HCT116 (cell line): ENCODE results near the gene CD244. TPM values are rescaled to one million over a fixed set of nuclear protein-coding genes. Genes with fewer than 3 reads are reported as not detected.

Experiments used
- ATAC-seq: fragments of 200-7000 bp; cut with Tn5 transposase; 2 replicates; pipeline ENCODE4 v1.9.1; 2020; ENCODE audit warnings: mild to moderate bottlenecking, moderate library complexity
- BruUV-seq: library from RNA; stranded (reverse); fragments of 400-500 nt; replicated peaks from 2 replicates; lab custom pipeline; 2021; lab: Mats Ljungman, UMichigan
- CTCF ChIA-PET: fragments of 300-600 bp; sonication (Branson Sonifier 250); formaldehyde crosslinking; loops from one replicate; lab custom pipeline; 2021; ENCODE audit warnings: antibody characterized with exemption; lab: Charles Lee
- POLR2A ChIA-PET: fragments of 300-600, 350-600 bp; sonication (Branson Sonifier 250); formaldehyde crosslinking; loops from one replicate; lab custom pipeline; 2021; ENCODE audit warnings: antibody characterized with exemption; lab: Charles Lee
- RAD21 ChIA-PET, 2 experiments: fragments of 300-600 bp; sonication (Branson Sonifier 250); formaldehyde crosslinking; loops; one replicate each; lab custom pipeline; 2023; ENCODE audit warnings: low total read pairs in 2 of 2; ENCODE audit not compliant: uncharacterized antibody in 2 of 2, unreplicated experiment in 2 of 2, low non-redundant PET in 1 of 2; lab: Charles Lee
- DNase-seq: peaks from one replicate; pipeline ENCODE4 v3.0.0-alpha.2; 2010; ENCODE audit warnings: low read depth, low spot score
- H2AFZ ChIP-seq: fragments of 200-600 bp; shearing (Covaris generic), sonication (generic); 2 replicates; pipeline ENCODE4 v1.6.1; 2017; ENCODE audit warnings: low read depth, mixed run types, mixed read lengths, antibody characterized with exemption, low read length; ENCODE audit not compliant: poor library complexity, severe bottlenecking
- H3K27ac ChIP-seq: 2 replicates; pipeline ENCODE4 v1.5.1; 2012; ENCODE audit warnings: low read depth, low read length
- H3K27me3 ChIP-seq: fragments of 200-600 bp; sonication (generic); 2 replicates; pipeline ENCODE4 v1.6.1; 2016; ENCODE audit warnings: mixed run types, low read length, mixed read lengths; ENCODE audit not compliant: insufficient read depth
- H3K36me3 ChIP-seq, 2 experiments: fragments of 200-500 bp in 1 of 2; fragments of 200-600 bp in 1 of 2; sonication (Bioruptor generic) in 1 of 2; sonication (generic) in 1 of 2; 2 replicates each; pipeline versions ENCODE4 v1.5.1 to v1.6.1; 2014 to 2016; ENCODE audit warnings: low read length in 2 of 2, inconsistent platforms in 1 of 2, mixed read lengths in 1 of 2, mixed run types in 1 of 2; ENCODE audit not compliant: insufficient read depth in 2 of 2, control insufficient read depth in 1 of 2
- H3K4me1 ChIP-seq, 2 experiments: fragments of 200-600 bp in 1 of 2; sonication (generic) in 1 of 2; 2 replicates each; pipeline versions ENCODE4 v1.5.1 to v1.6.1; 2012 to 2017; ENCODE audit warnings: low read length in 2 of 2, inconsistent platforms in 1 of 2, mild to moderate bottlenecking in 1 of 2, mixed read lengths in 1 of 2, mixed run types in 1 of 2, moderate library complexity in 1 of 2; ENCODE audit not compliant: insufficient read depth in 2 of 2, control insufficient read depth in 1 of 2
- H3K4me2 ChIP-seq: fragments of 200-600 bp; sonication (generic); 2 replicates; pipeline ENCODE4 v1.6.1; 2017; ENCODE audit warnings: mixed run types, low read length, mixed read lengths
- H3K4me3 ChIP-seq, 2 experiments: fragments of 200-600 bp in 1 of 2; sonication (generic) in 1 of 2; replicated peaks in 1 of 2; 2 replicates each; pipeline ENCODE4 v1.5.1; 2011 to 2016; ENCODE audit warnings: low read length in 2 of 2, control low read depth in 1 of 2, low read depth in 1 of 2, mild to moderate bottlenecking in 1 of 2, mixed read lengths in 1 of 2, mixed run types in 1 of 2
- H3K79me2 ChIP-seq: fragments of 200-600 bp; sonication (generic); 2 replicates; pipeline ENCODE4 v1.6.1; 2017; ENCODE audit warnings: mild to moderate bottlenecking, mixed run types, low read length, moderate library complexity, mixed read lengths; ENCODE audit not compliant: insufficient read depth
- H3K9ac ChIP-seq: fragments of 200-600 bp; sonication (generic); 2 replicates; pipeline ENCODE4 v1.6.1; 2016; ENCODE audit warnings: low read length, mixed read lengths
- H3K9me2 ChIP-seq: fragments of 200-600 bp; sonication (generic), shearing (Covaris generic); 2 replicates; pipeline ENCODE4 v1.6.1; 2017; ENCODE audit warnings: mixed run types, mild to moderate bottlenecking, moderate library complexity; ENCODE audit not compliant: insufficient read depth
- H3K9me3 ChIP-seq, 2 experiments: fragments of 200-500 bp in 1 of 2; fragments of 200-600 bp in 1 of 2; sonication (Bioruptor generic) in 1 of 2; sonication (generic) in 1 of 2; 2 replicates each; pipeline ENCODE4 v1.6.1; 2014 to 2017; ENCODE audit warnings: low read length in 2 of 2, mixed read lengths in 2 of 2, inconsistent platforms in 1 of 2, low read depth in 1 of 2, mild to moderate bottlenecking in 1 of 2, mixed run types in 1 of 2, moderate library complexity in 1 of 2; ENCODE audit not compliant: control insufficient read depth in 1 of 2, insufficient read depth in 1 of 2
- H4K20me1 ChIP-seq: fragments of 200-600 bp; sonication (generic), shearing (Covaris generic); 2 replicates; pipeline ENCODE4 v1.6.1; 2017; ENCODE audit warnings: mixed run types, mild to moderate bottlenecking, moderate library complexity; ENCODE audit not compliant: insufficient read depth
- ATF3 ChIP-seq: IDR thresholded peaks from 2 replicates; pipeline ENCODE4 v1.6.1; 2012
- CEBPB ChIP-seq: IDR thresholded peaks from 2 replicates; pipeline ENCODE4 v1.6.1; 2012; ENCODE audit warnings: low read depth
- CTCF ChIP-seq, 3 experiments: fragments of 200-600 bp in 1 of 3; sonication (generic) in 1 of 3; IDR thresholded peaks in 2 of 3; conservative IDR thresholded peaks in 1 of 3; 2 replicates each; pipeline ENCODE4 v1.5.1; 2012 to 2017; ENCODE audit warnings: low read depth in 2 of 3, low read length in 2 of 3, antibody characterized with exemption in 1 of 3, borderline replicate concordance in 1 of 3, control low read depth in 1 of 3, mild to moderate bottlenecking in 1 of 3, mixed read lengths in 1 of 3, mixed run types in 1 of 3, moderate library complexity in 1 of 3; ENCODE audit not compliant: insufficient read depth in 1 of 3
- EGR1 ChIP-seq: IDR thresholded peaks from 2 replicates; pipeline ENCODE4 v1.6.1; 2012; ENCODE audit warnings: low read depth
- ELF1 ChIP-seq: IDR thresholded peaks from 2 replicates; pipeline ENCODE4 v1.6.1; 2012; ENCODE audit warnings: low read depth, borderline replicate concordance
- EZH2 ChIP-seq: fragments of 200-600 bp; sonication (generic); IDR thresholded peaks from 2 replicates; pipeline ENCODE4 v1.6.1; 2017; ENCODE audit warnings: antibody characterized with exemption, mixed run types
- EZH2phosphoT487 ChIP-seq: fragments of 200-600 bp; IDR thresholded peaks from 2 replicates; pipeline ENCODE4 v1.6.1; 2018; ENCODE audit warnings: antibody characterized with exemption, borderline replicate concordance
- FOSL1 ChIP-seq: IDR thresholded peaks from 2 replicates; pipeline ENCODE4 v1.6.1; 2012; ENCODE audit warnings: low read depth
- POLR2A ChIP-seq: IDR thresholded peaks from 2 replicates; pipeline ENCODE4 v1.7.0; 2011; ENCODE audit warnings: borderline replicate concordance; ENCODE audit not compliant: insufficient read depth, insufficient read length; ENCODE audit errors: extremely low read depth
- POLR2AphosphoS5 ChIP-seq: IDR thresholded peaks from 2 replicates; pipeline ENCODE4 v1.6.1; 2011; ENCODE audit warnings: mild to moderate bottlenecking, low read depth, low read length, moderate library complexity
- RAD21 ChIP-seq: IDR thresholded peaks from 2 replicates; pipeline ENCODE4 v1.6.1; 2012; ENCODE audit warnings: low read depth, mild to moderate bottlenecking
- REST ChIP-seq: IDR thresholded peaks from 2 replicates; pipeline ENCODE4 v1.6.1; 2012; ENCODE audit warnings: low read depth
- SIN3A ChIP-seq: IDR thresholded peaks from 2 replicates; pipeline ENCODE4 v1.6.1; 2012; ENCODE audit warnings: low read depth
- SRF ChIP-seq: IDR thresholded peaks from 2 replicates; pipeline ENCODE4 v1.6.1; 2012; ENCODE audit warnings: low read depth
- TCF7L2 ChIP-seq: IDR thresholded peaks from 2 replicates; pipeline ENCODE4 v1.7.0; 2011; ENCODE audit warnings: borderline replicate concordance, inconsistent platforms; ENCODE audit not compliant: insufficient read depth, insufficient read length; ENCODE audit errors: extremely low read depth
- YY1 ChIP-seq: IDR thresholded peaks from 2 replicates; pipeline ENCODE4 v1.6.1; 2011; ENCODE audit warnings: low read length, low read depth, moderate library complexity, mild to moderate bottlenecking; ENCODE audit not compliant: insufficient replicate concordance; ENCODE audit errors: extremely low read depth
- ZFX ChIP-seq: fragments of 450-650 bp; IDR thresholded peaks from 2 replicates; pipeline ENCODE4 v1.6.1; 2017
- ZNF274 ChIP-seq: fragments of 200-500 bp; sonication (Bioruptor generic); IDR thresholded peaks from 2 replicates; pipeline ENCODE4 v1.6.1; 2014; ENCODE audit warnings: mild to moderate bottlenecking, low read depth, low read length, inconsistent platforms
- intact Hi-C: fragments of 100-400 bp; cut with micrococcal nuclease; formaldehyde crosslinking; loops from 2 replicates; pipeline ENCODE4 v1.10.0; 2022
- total RNA-seq: library from RNA; stranded (reverse); gene quantifications from one replicate; pipeline ENCODE4 v1.2.1, GENCODE V29; 2021; ENCODE audit not compliant: unreplicated experiment
- TF ChIP-seq, protein P1 (sequence below): IDR thresholded peaks from 2 replicates; pipeline ENCODE4 v1.6.1; 2012
- TF ChIP-seq, protein P2 (sequence below): IDR thresholded peaks from 2 replicates; pipeline ENCODE4 v1.6.1; 2011; ENCODE audit warnings: mild to moderate bottlenecking, low read length, moderate library complexity; ENCODE audit not compliant: insufficient replicate concordance; ENCODE audit errors: extremely low read depth

CD244 gene
- total RNA-seq, 1 experiment from 2014 or later: not detected

GRCh38 chr1:160835751-160836150 lies 26.9 kb downstream of the CD244 start:
- Histone ChIP-seq H3K9me3 (no peaks in the 10 kb centered on the region), H3K4me1 (0 out of 4 replicates have a peak, but pooled peaks cover 0 to 3% of the 10 kb centered on the region in 2 experiments), H3K27ac (no peak overlapping the region), H2AFZ (no peak overlapping the region), H3K79me2 (no peaks in the 10 kb centered on the region), H3K27me3 (peaks cover 5% of the 10 kb centered on the region; the same call in 1 of the 2 replicates), H3K36me3 (no peaks in the 10 kb centered on the region), H3K9ac (no peak overlapping the region), H4K20me1 (no peaks in the 10 kb centered on the region), H3K4me2 (no peak overlapping the region), H3K9me2 (no peaks in the 10 kb centered on the region), H3K4me3 (no peak overlapping the region)
- intact Hi-C loops: loop anchor here (1.0 to 5.0 kb wide), 2 partner anchors 116 to 302 kb away; no protein-coding TSS in a partner anchor
- POLR2A ChIA-PET: interaction anchor here (1.4 kb wide), 1 partner anchor 116 kb away, joined by 3 read pairs; no protein-coding TSS in a partner anchor
- RAD21 ChIA-PET: interaction anchor here in 1 of 2 experiments (0.6 to 1.4 kb wide), 2 partner anchors 18 to 118 kb away, joined by 3 read pairs; partner anchors contain the start of gene ITLN2
- no TSS peak for BruUV-seq
- CTCF ChIA-PET: interaction anchor here (1.4 to 5.0 kb wide), 10 partner anchors 12 to 546 kb away, joined by 3 to 45 read pairs (median 6); partner anchors contain the start of gene ITLN2
- TF ChIP-seq FOSL1 (no peak), ATF3 (no peak), REST (no peak), CTCF (IDR thresholded peaks at IDR 0.05 in 2 of 3, conservative IDR thresholded peaks at IDR 0.05 in 1 of 3; ENCODE audit: borderline replicate concordance in 1 of 3, insufficient read depth in 1 of 3, low read depth in 2 of 3, low read length in 2 of 3) (no peak), SRF (no peak), CEBPB (no peak), POLR2AphosphoS5 (no peak), RAD21 (no peak), ELF1 (no peak), ZFX (no peak), SIN3A (no peak), EGR1 (no peak), POLR2A (no peak), TCF7L2 (no peak), EZH2 (no peak), YY1 (no peak), EZH2phosphoT487 (no peak), ZNF274 (no peak)
- TF ChIP-seq, protein P1, sequence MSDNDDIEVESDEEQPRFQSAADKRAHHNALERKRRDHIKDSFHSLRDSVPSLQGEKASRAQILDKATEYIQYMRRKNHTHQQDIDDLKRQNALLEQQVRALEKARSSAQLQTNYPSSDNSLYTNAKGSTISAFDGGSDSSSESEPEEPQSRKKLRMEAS: no peak
- TF ChIP-seq, protein P2, sequence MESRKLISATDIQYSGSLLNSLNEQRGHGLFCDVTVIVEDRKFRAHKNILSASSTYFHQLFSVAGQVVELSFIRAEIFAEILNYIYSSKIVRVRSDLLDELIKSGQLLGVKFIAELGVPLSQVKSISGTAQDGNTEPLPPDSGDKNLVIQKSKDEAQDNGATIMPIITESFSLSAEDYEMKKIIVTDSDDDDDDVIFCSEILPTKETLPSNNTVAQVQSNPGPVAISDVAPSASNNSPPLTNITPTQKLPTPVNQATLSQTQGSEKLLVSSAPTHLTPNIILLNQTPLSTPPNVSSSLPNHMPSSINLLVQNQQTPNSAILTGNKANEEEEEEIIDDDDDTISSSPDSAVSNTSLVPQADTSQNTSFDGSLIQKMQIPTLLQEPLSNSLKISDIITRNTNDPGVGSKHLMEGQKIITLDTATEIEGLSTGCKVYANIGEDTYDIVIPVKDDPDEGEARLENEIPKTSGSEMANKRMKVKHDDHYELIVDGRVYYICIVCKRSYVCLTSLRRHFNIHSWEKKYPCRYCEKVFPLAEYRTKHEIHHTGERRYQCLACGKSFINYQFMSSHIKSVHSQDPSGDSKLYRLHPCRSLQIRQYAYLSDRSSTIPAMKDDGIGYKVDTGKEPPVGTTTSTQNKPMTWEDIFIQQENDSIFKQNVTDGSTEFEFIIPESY: no peak
- no peak for ATAC-seq
- DNase-seq: no peak
